HG03469 (cell line): ENCODE results near the gene PDZD7.

Experiments used
- ATAC-seq: cut with Tn5 transposase; IDR thresholded peaks from one replicate; pipeline ENCODE4 v1.9.1; 2021; ENCODE audit warnings: mild to moderate bottlenecking, moderate library complexity, moderate number of reproducible peaks; ENCODE audit not compliant: unreplicated experiment

Gene PDZD7

GRCh38 chr10:101020427-101021075 lies 10.4 kb downstream of the PDZD7 start:
- ATAC-seq = no peak

GRCh38 chr10:101019440-101019703 lies 11.6 kb downstream of the PDZD7 start:
- ATAC-seq = no peak

- no peak for ATAC-seq
Observed at GRCh38 chr10:101018600-101019439, 12.1 kb downstream of the PDZD7 start.

- ATAC-seq = no peak
Observed at GRCh38 chr10:101018118-101018599, 12.8 kb downstream of the PDZD7 start.

- ATAC-seq = no peak
Observed at GRCh38 chr10:101016814-101017213, 14.1 kb downstream of the PDZD7 start.

- ATAC-seq = no peak
Observed at GRCh38 chr10:101015582-101015973, 15.4 kb downstream of the PDZD7 start.

GRCh38 chr10:101014966-101015581 lies 15.9 kb downstream of the PDZD7 start:
- ATAC-seq = no peak

- no peak for ATAC-seq
Observed at GRCh38 chr10:101014230-101014884, 16.6 kb downstream of the PDZD7 start.

GRCh38 chr10:101013365-101013825 lies 17.5 kb downstream of the PDZD7 start:
- no peak for ATAC-seq

GRCh38 chr10:101012525-101013364 lies 18.2 kb downstream of the PDZD7 start:
- peak; percentile 75 for ATAC-seq

GRCh38 chr10:101011517-101012423 lies 19.2 kb downstream of the PDZD7 start:
- no peak for ATAC-seq

GRCh38 chr10:101010329-101010728 lies 20.6 kb downstream of the PDZD7 start:
- no peak for ATAC-seq

GRCh38 chr10:101008823-101009423 lies 22.0 kb downstream of the PDZD7 start:
- no peak for ATAC-seq

- no peak for ATAC-seq
Observed at GRCh38 chr10:101007915-101008822, 22.8 kb downstream of the PDZD7 start.

GRCh38 chr10:101007099-101007711 lies 23.7 kb downstream of the PDZD7 start:
- ATAC-seq = no peak

- no peak for ATAC-seq
Observed at GRCh38 chr10:101006593-101007098, 24.3 kb downstream of the PDZD7 start.

- ATAC-seq = no peak
Observed at GRCh38 chr10:101005869-101006567, 24.9 kb downstream of the PDZD7 start.
